Gastrocnemius medialis (tissue), 4 donors: ENCODE measurements around the gene AGAP1. TPM values are rescaled to one million over a fixed set of nuclear protein-coding genes. Genes with fewer than 3 reads are reported as not detected.

ENCODE experiments used
- ATAC-seq, 2 donors: fragments of 150-250 bp; one replicate each; pipeline ENCODE4 v1.9.1; 2016
- DNase-seq, 2 donors: peaks; one replicate each; pipeline ENCODE4 v3.0.0-alpha.2; 2019
- H3K27ac ChIP-seq, 4 donors: fragments of 200-600 bp; sonication (generic); 1 replicate in 1 of 4; 2 replicates in 3 of 4; pipeline ENCODE4 v1.5.1; 2016 to 2018; ENCODE audit warnings: mild to moderate bottlenecking in 2 of 4, moderate library complexity in 1 of 4
- H3K27me3 ChIP-seq, 3 donors: fragments of 200-600 bp; sonication (generic) in 2 of 3; 1 replicate in 1 of 3; 2 replicates in 2 of 3; pipeline versions ENCODE4 v1.5.1 to v1.6.0; 2016 to 2019; ENCODE audit warnings: mild to moderate bottlenecking in 1 of 3, moderate library complexity in 1 of 3
- H3K36me3 ChIP-seq, 2 donors: fragments of 200-600 bp; sonication (generic) in 1 of 2; one replicate each; pipeline ENCODE4 v1.5.1; 2017 to 2018
- H3K4me1 ChIP-seq, 2 donors: fragments of 200-600 bp; sonication (generic) in 1 of 2; one replicate each; pipeline ENCODE4 v1.5.1; 2016 to 2017; ENCODE audit warnings: mild to moderate bottlenecking in 2 of 2
- H3K4me3 ChIP-seq, 4 donors: fragments of 200-600 bp; sonication (generic) in 3 of 4; 1 replicate in 1 of 4; 2 replicates in 3 of 4; pipeline ENCODE4 v1.5.1; 2016 to 2019; ENCODE audit warnings: mild to moderate bottlenecking in 2 of 4
- H3K9me3 ChIP-seq, 3 donors: fragments of 200-600 bp; sonication (generic) in 2 of 3; 1 replicate in 1 of 3; 2 replicates in 2 of 3; pipeline ENCODE4 v1.5.1; 2016 to 2019
- CTCF ChIP-seq, 5 experiments: fragments of 450-650 bp in 3 of 5; fragments of 200-600 bp in 2 of 5; sonication (generic) in 2 of 5; IDR thresholded peaks in 4 of 5; conservative IDR thresholded peaks in 1 of 5; 1 replicate in 4 of 5; 2 replicates in 1 of 5; pipeline ENCODE4 v1.5.1; 2016 to 2019; ENCODE audit warnings: antibody characterized with exemption in 5 of 5, mild to moderate bottlenecking in 3 of 5, moderate library complexity in 3 of 5
- POLR2A ChIP-seq, 2 donors: fragments of 450-650 bp; IDR thresholded peaks; one replicate each; pipeline ENCODE4 v1.6.1; 2017; ENCODE audit warnings: antibody characterized with exemption in 2 of 2, mild to moderate bottlenecking in 2 of 2, moderate library complexity in 2 of 2
- in situ Hi-C, 4 donors: fragments of 200-750 bp; cut with MboI; loops; one replicate each; pipeline versions ENCODE4 v1.15.0 to v1.8.0; 2017; ENCODE audit warnings: low sequenced_read_pairs in 4 of 4
- intact Hi-C: fragments of 100-400 bp; cut with DNase I; formaldehyde crosslinking; loops from one replicate; pipeline ENCODE4 v1.15.1; 2023; ENCODE audit warnings: low total_unique reads
- total RNA-seq, 4 donors: library from RNA; depleted of rRNA; stranded (reverse); fragments of >200 nt; gene quantifications; one replicate each; pipeline versions ENCODE4 v1.1.0 to v1.2.3, GENCODE V29; 2016

Gene AGAP1
- total RNA-seq, 4 donors from 2014 or later = 8.5 to 26.8 (median 14.4) TPM

- no peaks in the 10 kb centered on the region for H3K36me3 ChIP-seq
- in situ Hi-C loops (loop anchor here (10.0 kb wide), 4 partner anchors 72 to 612 kb away; no protein-coding TSS in a partner anchor), intact Hi-C loops (loop anchor here (1.0 to 5.0 kb wide), 4 partner anchors 76 to 609 kb away; no protein-coding TSS in a partner anchor)
- no peaks in the 10 kb centered on the region for H3K27me3 ChIP-seq
- TF ChIP-seq CTCF (IDR thresholded peaks at IDR 0.05 in 4 of 5, conservative IDR thresholded peaks at IDR 0.05 in 1 of 5) (peak; percentile 76 to 87 (median 83)), POLR2A (IDR thresholded peaks at IDR 0.05) (no peak)
- no peaks in the 10 kb centered on the region for H3K9me3 ChIP-seq
- H3K4me3 ChIP-seq = no peak overlapping the region
- no peak overlapping the region for H3K27ac ChIP-seq
- peaks cover 3 to 11% of the 10 kb centered on the region in 2 donors for H3K4me1 ChIP-seq
- peak; percentile 23 to 62 for DNase-seq
- ATAC-seq = peak; percentile 90 to 92
Measured at GRCh38 chr2:235746257-235746934, 252.6 kb downstream of the AGAP1 start.

- DNase-seq (no peak), ATAC-seq (no peak)
- Histone ChIP-seq H3K27me3 (no peaks in the 10 kb centered on the region), H3K4me1 (peaks cover 3 to 11% of the 10 kb centered on the region in 2 donors), H3K9me3 (no peaks in the 10 kb centered on the region), H3K27ac (no peak overlapping the region), H3K36me3 (no peaks in the 10 kb centered on the region), H3K4me3 (no peak overlapping the region)
- in situ Hi-C loops (loop anchor here (10.0 kb wide), 4 partner anchors 72 to 612 kb away; no protein-coding TSS in a partner anchor), intact Hi-C loops (loop anchor here (2.0 to 5.0 kb wide), 3 partner anchors 76 to 610 kb away; no protein-coding TSS in a partner anchor)
- TF ChIP-seq CTCF (IDR thresholded peaks at IDR 0.05 in 4 of 5, conservative IDR thresholded peaks at IDR 0.05 in 1 of 5) (no peak), POLR2A (IDR thresholded peaks at IDR 0.05) (no peak)
Measured at GRCh38 chr2:235747001-235747785, 253.3 kb downstream of the AGAP1 start.

GRCh38 chr2:235747786-235748091 is 253.9 kb downstream of the AGAP1 start:
- ATAC-seq (no peak), DNase-seq (no peak)
- H3K4me1 ChIP-seq = peaks cover 3 to 11% of the 10 kb centered on the region in 2 donors
- H3K9me3 ChIP-seq = no peaks in the 10 kb centered on the region
- TF ChIP-seq CTCF (IDR thresholded peaks at IDR 0.05 in 4 of 5, conservative IDR thresholded peaks at IDR 0.05 in 1 of 5) (no peak), POLR2A (IDR thresholded peaks at IDR 0.05) (no peak)
- no peak overlapping the region for H3K4me3 ChIP-seq
- no peak overlapping the region for H3K27ac ChIP-seq
- no peaks in the 10 kb centered on the region for H3K36me3 ChIP-seq
- in situ Hi-C loops (loop anchor here (10.0 kb wide), 4 partner anchors 73 to 613 kb away; no protein-coding TSS in a partner anchor), intact Hi-C loops (loop anchor here (2.0 to 5.0 kb wide), 3 partner anchors 77 to 610 kb away; no protein-coding TSS in a partner anchor)
- H3K27me3 ChIP-seq = no peaks in the 10 kb centered on the region

GRCh38 chr2:235749121-235749770 is 255.4 kb downstream of the AGAP1 start:
- Histone ChIP-seq H3K9me3 (no peaks in the 10 kb centered on the region), H3K27ac (no peak overlapping the region), H3K27me3 (no peaks in the 10 kb centered on the region), H3K36me3 (no peaks in the 10 kb centered on the region), H3K4me1 (peaks cover 3 to 11% of the 10 kb centered on the region in 2 donors), H3K4me3 (no peak overlapping the region)
- in situ Hi-C loops (loop anchor here (10.0 kb wide), 4 partner anchors 74 to 614 kb away; no protein-coding TSS in a partner anchor), intact Hi-C loops (loop anchor here (5.0 kb wide), 1 partner anchor 612 kb away; no protein-coding TSS in a partner anchor)
- TF ChIP-seq POLR2A (IDR thresholded peaks at IDR 0.05) (no peak), CTCF (IDR thresholded peaks at IDR 0.05 in 4 of 5, conservative IDR thresholded peaks at IDR 0.05 in 1 of 5) (no peak)
- ATAC-seq = peak; percentile 73 to 84
- DNase-seq = no peak
